Measurements from ENCODE around the gene GDF10.

The GDF10 gene

DNA sequence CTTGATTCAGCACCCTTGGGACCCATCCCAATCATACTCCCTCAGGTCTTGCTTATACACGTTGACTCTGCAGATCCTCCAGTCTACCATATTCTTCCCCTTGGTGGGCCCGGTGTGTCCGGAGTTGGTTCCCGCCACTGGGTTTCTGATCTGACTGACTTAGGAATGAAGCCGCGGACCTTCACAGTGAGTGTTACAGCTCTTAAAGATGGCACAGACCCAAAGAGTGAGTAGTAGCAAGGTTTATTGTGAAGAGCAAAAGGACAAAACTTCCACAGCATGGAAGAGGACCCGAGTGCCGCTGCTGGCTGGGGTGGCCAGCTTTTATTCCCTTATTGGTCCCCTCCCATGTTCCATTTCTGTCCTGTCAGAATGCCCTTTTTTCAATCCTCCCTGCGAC lies 5.9 kb upstream of the GDF10 start:
- DNase-seq (ENCODE audit: low read depth), result no peak

DNA sequence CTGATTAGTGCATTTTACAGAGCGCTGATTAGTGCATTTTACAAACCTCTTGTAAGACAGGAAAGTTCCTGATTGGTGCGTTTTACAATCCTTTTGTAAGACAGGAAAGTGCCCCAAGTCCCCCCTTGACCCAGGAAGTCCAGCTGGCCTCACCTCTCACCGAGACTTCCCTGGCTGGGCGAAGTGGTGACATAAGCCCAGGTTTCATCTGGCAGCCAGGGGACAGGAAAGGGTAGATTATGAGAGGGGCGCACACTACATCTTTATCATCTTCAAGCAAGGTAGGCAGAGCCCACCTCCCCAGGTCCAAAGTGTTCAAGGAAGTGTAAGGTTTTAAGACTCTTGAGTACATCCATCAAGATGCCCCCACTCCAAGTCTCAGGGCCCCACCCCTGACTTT lies 5.5 kb upstream of the GDF10 start:
- DNase-seq (ENCODE audit: low read depth), result no peak

DNA sequence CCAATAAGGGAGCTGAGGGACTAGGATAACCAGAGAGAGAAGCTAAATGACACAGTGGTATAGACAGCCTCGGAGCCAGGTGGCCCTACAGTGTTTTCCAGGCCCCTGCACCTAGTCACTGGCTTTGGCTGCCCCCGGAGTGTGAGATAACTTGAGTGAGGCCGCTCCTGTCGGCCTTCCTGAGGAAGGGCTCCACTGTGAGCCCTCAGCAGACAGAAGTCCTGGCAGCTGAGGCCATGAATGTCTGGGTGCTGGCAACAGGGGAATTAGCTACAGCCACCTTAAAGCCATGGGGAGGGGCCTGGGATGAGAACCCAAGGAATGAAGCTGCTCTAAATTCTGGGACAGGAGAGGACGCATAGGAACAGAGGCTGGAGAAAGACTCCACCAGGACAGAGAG lies 4.6 kb upstream of the GDF10 start:
- DNase-seq (ENCODE audit: low read depth), result no peak

DNA sequence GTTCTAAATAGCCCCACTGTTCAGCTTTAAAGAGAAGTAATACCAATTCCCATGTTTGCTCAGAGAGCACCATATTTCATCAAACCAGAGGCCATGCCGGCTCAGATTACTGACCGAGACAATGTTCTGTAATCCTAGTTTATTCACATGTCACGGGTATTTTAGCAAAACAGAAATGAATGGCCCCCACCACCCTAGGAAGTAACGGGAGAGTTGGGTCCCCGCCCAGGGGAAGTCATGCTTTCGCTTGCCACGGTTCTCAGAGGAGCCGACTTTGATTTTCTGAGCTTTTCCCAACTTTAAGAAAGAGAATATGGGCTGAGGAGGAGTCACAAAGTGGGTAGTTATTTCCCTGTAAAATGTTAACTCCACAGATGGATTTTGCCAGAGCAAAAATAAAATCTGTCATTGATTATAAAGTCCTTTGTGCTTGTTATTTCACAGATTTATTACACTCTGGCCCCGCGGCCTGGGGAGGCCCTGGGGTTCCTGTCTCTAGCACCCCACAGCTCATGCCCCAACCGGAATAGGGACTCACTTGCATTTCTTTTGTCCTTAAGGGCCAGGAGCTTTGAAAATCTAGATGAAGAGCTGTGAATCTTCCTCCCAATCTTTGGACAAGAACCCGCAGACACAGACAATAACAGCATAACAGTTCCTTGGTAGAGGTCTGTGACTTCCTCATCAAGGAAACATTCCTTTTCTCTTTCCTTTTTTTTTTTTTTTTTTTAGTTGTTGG lies 3.7 kb upstream of the GDF10 start:
- DNase-seq (ENCODE audit: low read depth), result no peak

DNA sequence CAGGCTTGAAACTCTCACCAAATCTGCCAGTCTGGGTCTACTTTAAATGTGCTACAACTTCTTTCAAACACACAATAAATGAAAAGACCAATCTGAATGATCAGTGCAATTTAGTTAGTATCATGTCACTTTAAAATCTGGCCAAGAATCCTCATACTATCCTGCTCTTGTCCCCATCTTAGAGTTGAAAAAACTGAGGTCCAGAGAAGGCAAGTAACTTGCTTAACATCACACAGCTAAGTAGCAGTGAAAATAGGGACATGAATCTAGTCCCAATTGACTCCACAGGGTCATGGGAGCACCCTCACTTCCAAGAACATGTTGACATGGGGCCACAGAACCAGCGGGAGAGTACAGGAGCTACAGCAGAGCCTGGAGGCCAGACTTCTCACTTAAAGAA lies 3.1 kb upstream of the GDF10 start:
- no peak for DNase-seq (ENCODE audit: low read depth)

DNA sequence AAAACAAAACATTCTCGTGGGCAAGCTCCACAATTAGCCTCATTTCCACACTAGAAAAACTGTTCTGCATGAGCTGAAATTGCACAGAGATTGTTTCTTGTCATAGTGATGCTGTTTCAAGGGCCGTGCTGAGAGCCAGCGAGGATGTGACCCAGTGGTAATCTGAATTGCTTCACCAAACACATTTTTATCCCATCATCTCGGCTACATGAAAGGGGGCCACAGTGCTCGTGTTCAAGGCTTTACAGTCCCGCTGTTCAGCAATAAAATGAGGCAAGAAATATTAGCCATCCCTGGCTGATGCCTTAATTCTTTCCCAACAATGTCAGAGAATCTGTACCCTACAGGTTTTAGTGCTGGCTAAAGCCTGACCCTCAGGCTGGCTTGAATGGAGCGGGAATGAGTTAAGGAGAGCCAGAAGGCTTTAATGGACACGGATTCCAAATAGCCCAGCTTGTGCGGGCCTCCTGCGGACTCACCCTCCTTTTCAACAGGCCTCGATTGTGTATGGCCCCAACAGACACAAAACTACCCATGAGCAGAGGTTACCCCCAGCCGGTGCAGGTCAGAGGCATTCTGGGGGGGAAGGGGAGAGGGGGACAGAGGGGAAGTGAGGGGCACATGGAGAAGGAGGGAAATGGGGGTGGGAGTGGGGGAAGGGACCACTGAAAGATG lies 2.0 kb upstream of the GDF10 start:
- DNase-seq (ENCODE audit: low read depth), result no peak

DNA sequence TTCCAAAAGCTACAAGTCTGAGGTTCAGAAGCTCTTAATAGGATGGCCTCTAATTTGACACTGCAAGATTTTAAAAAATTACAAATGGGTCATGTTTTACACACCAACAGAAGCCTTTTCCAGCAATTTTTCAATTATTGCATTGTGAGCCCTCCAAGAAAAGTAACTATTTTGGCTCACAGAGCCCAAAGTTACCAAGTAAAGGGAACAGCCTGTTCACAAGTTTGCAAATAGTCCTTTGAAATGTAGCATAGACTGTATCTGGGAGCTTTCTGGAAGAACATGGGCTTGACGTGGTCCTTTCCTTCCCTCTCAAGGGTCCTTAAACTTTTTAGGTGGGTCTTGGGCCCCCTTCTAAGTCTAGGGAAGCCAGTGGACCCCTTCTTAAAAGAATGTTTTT lies 1.3 kb upstream of the GDF10 start:
- DNase-seq (ENCODE audit: low read depth), result no peak

DNA sequence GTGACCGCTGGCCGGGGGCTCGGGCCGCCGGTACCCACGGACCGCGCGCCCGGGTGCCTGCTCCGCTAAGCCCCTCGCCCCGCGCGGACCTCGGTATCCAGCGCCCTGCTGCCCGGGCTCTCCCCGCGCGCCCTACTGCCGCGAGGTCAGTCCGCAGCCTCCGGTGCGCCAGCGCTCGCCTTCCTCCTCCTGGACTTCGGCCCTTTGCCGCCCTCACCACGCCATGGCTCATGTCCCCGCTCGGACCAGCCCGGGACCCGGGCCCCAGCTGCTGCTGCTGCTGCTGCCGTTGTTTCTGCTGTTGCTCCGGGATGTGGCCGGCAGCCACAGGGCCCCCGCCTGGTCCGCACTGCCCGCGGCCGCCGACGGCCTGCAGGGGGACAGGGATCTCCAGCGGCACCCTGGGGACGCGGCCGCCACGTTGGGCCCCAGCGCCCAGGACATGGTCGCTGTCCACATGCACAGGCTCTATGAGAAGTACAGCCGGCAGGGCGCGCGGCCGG lies 483 bp downstream of the GDF10 start:
- DNase-seq (ENCODE audit: low read depth), result no peak

DNA sequence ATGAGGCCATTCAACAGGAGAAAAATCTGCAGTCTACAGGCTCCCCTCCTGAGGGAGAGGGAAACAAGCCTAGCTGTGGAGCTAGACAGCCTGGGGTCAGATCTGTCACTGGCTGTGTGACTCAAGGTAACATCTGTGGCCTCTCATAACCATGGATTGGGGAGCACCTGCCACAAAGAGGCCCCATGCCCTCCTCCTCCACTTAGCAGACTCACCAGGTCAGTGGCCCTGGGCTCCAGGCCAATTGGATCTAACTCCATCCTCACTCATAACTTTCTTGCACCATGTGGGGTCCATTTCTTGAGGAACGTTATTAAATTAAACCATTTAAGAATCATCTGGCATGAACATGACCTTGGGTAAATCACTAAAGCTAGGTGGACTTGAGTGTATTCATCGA lies 1.8 kb downstream of the GDF10 start:
- DNase-seq (ENCODE audit: low read depth), result no peak

DNA sequence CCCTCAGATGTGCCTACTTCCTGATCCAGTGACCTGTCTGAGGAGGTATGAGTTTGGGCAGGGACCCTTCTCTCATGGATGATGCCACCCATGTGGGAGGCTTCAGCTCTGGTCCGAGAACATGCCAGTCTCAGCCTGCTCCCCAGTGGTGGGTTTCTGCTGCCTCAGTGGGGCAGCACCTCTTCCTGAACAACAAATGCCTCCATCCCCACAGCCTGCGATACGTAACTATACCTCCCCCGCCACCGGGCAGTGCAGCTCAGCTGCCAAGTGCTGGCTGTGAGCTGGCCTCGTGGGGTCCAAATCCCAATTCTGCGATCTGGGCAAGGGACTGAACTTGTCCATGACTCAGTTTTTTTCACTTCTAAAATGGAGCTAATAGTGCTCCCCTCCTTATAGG lies 3.1 kb downstream of the GDF10 start:
- DNase-seq (ENCODE audit: low read depth), result no peak

DNA sequence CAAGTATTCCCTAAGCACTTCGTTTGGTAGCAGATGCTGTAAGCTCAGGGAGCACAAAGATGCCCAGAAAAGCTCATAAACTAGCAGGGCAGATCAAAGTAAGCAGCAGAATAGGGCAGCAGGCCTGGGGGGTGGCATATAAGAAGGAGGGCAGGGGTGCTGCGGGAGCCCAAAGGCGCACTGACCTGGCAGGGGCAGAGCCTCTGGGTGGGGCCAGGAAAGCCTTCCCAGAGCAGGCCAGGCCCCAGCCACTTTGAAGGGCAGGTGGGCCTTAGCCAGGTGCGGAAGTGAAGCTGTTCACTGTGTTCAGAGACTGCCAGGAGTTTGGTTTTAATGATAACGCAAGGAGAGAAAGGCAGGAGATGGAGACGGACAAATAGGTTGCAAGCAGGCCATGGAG lies 3.9 kb downstream of the GDF10 start:
- no peak for DNase-seq (ENCODE audit: low read depth)

DNA sequence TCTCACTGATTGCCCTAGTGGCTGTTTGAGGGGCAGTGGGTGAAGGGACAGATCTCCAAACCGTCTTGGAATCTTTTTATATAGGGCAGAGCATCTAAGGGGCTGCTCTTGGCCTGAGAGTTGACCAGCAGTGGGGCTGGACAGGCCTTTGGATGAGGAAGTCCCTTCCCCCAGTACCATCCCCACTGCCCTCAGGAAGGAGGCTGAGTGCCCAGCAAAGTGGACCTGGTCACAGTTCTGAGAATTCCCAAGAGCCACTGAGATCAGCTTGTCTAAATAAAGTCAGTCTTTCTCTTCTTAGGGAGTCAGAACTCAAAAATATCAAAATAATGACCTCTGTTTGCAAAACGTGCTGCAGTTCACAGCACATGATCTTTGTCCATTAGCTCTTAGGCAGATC lies 5.6 kb downstream of the GDF10 start:
- DNase-seq (ENCODE audit: low read depth), result no peak

DNA sequence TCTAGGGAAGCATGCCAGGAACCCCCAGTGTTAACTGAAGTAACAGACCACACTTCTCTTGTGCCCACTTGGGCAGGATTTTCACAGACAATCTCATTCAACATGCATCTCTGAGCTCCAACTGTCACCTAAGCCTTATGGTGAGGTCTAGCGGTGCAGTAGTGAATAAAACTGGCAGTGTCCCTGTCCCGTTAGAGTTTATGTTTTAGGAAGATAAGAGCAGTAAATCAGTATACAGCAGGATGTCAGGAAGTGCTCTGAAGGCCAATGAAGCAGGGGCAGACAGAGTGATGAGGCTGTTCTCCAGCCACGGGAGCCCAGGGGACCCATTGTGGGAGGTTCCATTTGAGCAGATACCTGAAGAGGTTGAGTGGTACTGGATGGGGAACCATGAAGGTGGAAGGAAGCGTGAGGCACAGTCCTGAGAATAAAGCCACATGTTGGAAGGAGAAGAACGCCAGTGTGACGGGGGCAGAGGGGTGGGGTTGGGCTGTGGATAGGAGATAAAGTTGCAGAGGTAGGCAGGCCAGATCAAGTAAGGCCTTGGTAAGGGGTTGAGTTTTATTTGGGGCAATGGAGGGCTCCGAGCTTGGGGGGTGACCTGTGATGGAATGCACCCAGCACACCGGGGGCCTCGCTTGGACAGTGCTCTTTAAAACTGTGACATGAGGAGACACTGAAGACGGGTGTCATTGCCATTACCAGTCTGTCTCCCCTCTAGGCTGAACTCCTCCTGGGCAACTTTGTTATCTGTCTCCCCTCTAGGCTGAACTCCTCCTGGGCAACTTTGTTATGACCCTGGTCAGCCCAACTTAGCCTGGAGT lies 6.6 kb downstream of the GDF10 start:
- DNase-seq (ENCODE audit: low read depth), result no peak

DNA sequence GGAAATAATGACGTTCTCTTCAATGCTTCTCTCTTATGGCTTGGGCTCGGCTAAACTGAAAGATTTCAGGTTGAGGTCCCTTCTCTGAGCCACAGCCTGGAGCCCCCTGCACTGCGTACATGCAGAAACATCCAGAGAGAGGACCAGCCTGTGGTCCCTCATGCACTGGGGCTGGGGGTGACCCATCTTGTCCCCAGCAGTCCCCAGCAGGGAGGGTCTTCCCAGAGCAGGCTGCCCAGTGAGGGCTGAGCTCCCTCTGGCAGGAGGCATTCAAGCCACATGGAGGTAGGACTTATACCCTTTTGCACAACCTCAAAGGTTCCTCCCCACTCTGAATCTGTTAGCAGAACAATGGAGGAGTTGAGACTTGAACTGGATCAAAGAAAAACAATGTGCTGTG lies 7.4 kb downstream of the GDF10 start:
- DNase-seq (ENCODE audit: low read depth), result no peak

DNA sequence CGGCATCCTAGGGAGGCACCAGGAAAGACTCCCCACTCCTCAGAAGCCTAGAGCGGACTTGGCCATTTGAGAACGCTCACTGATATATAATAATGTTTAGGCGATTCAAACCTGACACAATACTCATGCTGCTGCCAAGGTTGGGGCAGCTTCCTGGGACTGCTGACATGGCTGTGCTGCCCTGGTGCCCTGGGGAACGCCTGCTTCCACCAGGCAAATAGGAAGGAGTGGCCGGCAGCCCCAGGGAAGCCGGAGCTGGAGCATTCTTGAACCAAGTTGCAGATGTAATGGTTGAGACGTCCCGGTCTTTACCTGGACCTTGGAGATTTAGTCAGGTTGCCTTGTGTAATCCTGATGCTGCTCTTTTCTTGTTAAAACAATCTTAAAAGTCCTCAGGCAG lies 8.8 kb downstream of the GDF10 start:
- no peak for DNase-seq (ENCODE audit: low read depth)

DNA sequence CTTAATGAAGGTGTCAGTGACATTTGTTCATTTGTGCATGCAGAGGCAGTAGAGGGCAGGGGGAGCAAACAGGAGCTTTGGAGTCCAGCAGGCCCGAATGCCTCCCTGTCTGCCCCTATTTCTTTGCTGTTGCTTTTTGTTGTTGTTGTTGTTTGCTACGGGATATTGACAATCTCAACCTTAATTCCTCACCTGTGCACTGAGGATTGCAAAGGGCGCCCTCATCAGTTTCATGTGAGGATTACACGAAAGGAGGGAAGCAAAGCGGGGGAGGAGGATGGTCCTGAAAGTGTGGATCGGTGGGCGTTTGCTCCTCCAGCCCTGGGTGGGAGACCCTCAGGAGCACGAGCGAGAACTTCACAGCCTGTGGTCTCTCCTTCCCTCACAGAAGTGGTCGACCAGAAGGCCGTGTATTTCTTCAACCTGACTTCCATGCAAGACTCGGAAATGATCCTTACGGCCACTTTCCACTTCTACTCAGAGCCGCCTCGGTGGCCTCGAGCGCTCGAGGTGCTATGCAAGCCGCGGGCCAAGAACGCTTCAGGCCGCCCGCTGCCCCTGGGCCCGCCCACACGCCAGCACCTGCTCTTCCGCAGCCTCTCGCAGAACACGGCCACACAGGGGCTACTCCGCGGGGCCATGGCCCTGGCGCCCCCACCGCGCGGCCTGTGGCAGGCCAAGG lies 9.6 kb downstream of the GDF10 start:
- no peak for DNase-seq (ENCODE audit: low read depth)

DNA sequence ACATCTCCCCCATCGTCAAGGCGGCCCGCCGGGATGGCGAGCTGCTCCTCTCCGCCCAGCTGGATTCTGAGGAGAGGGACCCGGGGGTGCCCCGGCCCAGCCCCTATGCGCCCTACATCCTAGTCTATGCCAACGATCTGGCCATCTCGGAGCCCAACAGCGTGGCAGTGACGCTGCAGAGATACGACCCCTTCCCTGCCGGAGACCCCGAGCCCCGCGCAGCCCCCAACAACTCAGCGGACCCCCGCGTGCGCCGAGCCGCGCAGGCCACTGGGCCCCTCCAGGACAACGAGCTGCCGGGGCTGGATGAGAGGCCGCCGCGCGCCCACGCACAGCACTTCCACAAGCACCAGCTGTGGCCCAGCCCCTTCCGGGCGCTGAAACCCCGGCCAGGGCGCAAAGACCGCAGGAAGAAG lies 10.1 kb downstream of the GDF10 start:
- DNase-seq (ENCODE audit: low read depth), result no peak

DNA sequence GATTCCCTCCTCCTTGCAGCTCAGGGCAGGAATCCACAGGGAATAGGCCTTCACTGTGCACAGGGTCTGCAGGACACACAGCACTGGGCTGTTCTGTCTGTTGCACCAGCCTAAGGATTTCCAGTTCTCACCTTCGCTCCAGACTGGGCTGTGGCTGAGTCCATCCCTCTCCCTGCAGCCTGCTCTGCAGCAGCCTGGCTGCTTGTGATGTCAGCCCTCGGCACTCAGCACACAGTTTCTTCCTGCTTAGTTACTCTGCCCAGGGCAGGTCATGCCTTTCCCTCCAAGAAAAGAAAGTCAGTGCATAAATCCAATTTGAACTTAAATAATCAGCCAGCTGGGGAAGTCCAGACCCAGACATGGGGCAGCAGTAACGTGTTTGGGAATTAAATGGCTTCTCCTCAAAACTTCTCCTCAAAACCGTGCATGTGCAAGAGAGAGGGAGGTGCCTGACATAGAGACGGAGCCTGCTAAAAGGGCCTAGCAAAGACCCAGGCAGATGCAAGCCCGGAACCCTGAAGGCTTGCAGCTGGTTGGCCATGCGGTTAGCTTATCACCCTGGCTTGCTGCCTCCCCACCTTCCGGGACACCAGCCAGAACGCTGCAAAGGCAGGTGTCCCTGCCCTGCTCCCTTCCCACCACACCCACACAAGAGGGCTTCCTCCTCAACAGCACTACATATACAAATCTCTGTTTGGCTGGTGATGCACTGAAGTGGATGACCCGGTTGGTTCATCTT lies 11.4 kb downstream of the GDF10 start:
- DNase-seq (ENCODE audit: low read depth), result no peak

DNA sequence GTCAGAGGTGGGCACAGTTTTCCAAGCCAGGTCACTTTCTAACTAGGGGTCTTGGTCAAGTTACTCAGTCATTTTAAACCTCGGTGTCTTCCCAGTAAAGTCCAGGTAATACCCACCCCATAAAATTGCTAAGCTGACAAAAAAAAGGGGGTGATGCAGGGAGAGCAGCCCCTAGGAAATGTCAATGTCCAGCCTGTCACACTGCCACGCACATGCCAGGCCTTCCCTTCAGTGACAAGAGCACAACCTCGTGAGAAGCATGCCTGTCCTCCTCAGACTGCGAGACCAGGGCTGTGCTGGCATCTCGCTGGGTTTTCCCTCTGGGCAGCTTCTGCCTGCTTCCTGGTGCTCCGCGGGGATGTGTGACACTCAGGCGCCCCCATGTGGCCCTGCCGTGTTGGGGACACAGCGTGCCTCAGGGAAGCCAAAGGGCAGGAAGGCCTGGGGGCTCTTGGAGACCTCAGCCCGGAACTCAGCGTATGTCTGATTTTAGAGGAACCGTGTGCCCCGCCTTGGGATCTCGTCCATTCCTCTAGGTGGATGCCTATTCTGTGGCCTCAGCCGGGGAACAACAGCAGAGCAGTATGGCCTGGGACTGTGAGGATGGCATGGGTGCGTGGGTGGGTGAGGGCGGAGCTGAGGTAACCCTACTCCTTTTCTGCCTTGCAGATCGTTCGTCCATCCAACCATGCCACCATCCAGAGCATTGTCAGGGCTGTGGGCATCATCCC lies 12.1 kb downstream of the GDF10 start:
- peak; percentile 10 for DNase-seq (ENCODE audit: low read depth)

DNA sequence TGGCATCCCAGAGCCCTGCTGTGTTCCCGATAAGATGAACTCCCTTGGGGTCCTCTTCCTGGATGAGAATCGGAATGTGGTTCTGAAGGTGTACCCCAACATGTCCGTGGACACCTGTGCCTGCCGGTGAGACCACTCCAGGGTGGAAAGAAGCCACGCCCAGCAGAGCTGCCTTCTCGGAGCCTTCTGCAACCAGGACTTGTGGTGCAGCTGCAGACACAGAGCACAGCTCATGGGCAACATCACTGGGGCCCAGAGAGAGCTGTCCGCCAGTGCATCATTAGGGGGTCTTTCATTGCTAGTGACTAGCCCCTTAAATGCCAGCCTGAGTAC lies 12.6 kb downstream of the GDF10 start:
- DNase-seq (ENCODE audit: low read depth), result no peak

DNA sequence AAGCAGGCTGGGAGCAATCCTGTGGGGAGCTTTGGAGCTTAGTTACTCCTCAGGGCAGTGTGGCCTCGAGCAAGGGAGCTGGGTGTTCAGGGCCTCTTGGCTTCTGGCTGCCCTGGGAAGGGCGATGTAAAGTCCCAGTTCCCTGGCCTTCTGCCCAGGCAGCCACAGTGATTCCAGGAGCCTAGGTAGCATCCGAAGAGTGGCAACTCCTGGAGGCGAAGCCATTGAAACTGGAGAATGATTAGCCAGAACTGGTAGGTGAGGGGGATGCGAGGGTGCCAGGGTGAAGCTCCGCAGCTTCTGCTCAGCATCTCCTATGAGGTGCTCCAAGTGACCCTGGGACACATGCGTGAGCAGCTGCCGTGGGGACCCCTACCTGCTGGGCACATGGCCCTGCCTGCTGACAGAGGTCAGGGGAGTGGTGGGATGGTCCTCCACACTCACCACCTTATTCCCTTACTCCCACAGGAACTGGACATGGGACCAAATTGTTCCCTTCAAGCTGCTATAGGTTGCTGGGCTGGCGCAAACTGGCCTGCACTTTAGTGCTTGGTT lies 14.5 kb downstream of the GDF10 start:
- DNase-seq (ENCODE audit: low read depth), result no peak

Measured in GM04503 (cell line).